Nephron (organoid): ENCODE results near the gene TTLL11.
"Not testable (repeated sequence)": the region's sequence is repeated elsewhere in the genome, so short reads cannot be mapped to it uniquely, and the experiment has no call there.

ENCODE experiments used
- H3K27ac Mint-ChIP-seq, 3 experiments: 2 replicates each; pipeline ENCODE4 v1.8.0; 2020; ENCODE audit warnings: mixed read lengths in 3 of 3, mild to moderate bottlenecking in 2 of 3, moderate library complexity in 1 of 3
- H3K27me3 Mint-ChIP-seq: 2 replicates; pipeline ENCODE4 v1.8.0; 2021; ENCODE audit warnings: low read depth, mild to moderate bottlenecking, moderate library complexity, mixed read lengths
- H3K36me3 Mint-ChIP-seq: 2 replicates; pipeline ENCODE4 v1.8.0; 2020; ENCODE audit warnings: low read depth, mixed read lengths
- H3K4me1 Mint-ChIP-seq: 2 replicates; pipeline ENCODE4 v1.8.0; 2020; ENCODE audit warnings: mixed read lengths
- H3K4me3 Mint-ChIP-seq, 3 experiments: 2 replicates each; pipeline ENCODE4 v1.8.0; 2020; ENCODE audit warnings: mild to moderate bottlenecking in 3 of 3, mixed read lengths in 3 of 3, moderate library complexity in 2 of 3
- H3K9me3 Mint-ChIP-seq: 2 replicates; pipeline ENCODE4 v1.8.0; 2020; ENCODE audit warnings: mixed read lengths
- TF ChIP-seq, protein P1 (sequence below), 3 experiments: fragments of 200-600 bp; sonication (generic); IDR thresholded peaks; one replicate each; pipeline ENCODE4 v1.5.0; 2021; ENCODE audit warnings: antibody characterized with exemption in 3 of 3; ENCODE audit not compliant: unreplicated experiment in 3 of 3

The TTLL11 gene

DNA sequence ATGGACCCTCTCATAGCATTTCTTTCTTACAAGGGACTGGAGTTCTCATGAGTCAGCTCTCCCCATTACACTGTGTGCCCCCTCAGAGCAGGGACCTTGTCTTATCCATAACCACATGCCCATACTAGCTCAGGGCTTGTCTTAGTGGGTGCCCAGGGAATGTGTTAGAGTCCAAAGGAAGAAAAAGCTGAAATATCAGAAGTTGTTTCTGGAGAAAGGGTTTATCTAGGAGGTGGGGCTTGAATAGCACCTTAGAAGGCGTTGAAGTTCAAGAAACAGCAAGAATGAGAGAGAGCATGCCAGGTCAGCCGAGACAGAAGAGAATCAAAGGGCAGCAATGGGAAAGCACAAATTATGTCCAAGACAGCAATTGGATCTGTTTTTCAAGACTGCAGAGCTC is 109.4 kb downstream of the TTLL11 start:
- Mint-ChIP-seq H3K4me3 (no peak overlapping the region), H3K9me3 (peaks cover 6% of the 10 kb centered on the region), H3K4me1 (peaks cover 29% of the 10 kb centered on the region), H3K27me3 (no peaks in the 10 kb centered on the region), H3K36me3 (peaks cover 9% of the 10 kb centered on the region), H3K27ac (peak overlapping the region in 2 of 3 experiments; percentile 2 to 79)
- TF ChIP-seq, protein P1, sequence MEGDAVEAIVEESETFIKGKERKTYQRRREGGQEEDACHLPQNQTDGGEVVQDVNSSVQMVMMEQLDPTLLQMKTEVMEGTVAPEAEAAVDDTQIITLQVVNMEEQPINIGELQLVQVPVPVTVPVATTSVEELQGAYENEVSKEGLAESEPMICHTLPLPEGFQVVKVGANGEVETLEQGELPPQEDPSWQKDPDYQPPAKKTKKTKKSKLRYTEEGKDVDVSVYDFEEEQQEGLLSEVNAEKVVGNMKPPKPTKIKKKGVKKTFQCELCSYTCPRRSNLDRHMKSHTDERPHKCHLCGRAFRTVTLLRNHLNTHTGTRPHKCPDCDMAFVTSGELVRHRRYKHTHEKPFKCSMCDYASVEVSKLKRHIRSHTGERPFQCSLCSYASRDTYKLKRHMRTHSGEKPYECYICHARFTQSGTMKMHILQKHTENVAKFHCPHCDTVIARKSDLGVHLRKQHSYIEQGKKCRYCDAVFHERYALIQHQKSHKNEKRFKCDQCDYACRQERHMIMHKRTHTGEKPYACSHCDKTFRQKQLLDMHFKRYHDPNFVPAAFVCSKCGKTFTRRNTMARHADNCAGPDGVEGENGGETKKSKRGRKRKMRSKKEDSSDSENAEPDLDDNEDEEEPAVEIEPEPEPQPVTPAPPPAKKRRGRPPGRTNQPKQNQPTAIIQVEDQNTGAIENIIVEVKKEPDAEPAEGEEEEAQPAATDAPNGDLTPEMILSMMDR (IDR thresholded peaks at IDR 0.05; ENCODE audit: unreplicated experiment in 3 of 3) = no peak

DNA sequence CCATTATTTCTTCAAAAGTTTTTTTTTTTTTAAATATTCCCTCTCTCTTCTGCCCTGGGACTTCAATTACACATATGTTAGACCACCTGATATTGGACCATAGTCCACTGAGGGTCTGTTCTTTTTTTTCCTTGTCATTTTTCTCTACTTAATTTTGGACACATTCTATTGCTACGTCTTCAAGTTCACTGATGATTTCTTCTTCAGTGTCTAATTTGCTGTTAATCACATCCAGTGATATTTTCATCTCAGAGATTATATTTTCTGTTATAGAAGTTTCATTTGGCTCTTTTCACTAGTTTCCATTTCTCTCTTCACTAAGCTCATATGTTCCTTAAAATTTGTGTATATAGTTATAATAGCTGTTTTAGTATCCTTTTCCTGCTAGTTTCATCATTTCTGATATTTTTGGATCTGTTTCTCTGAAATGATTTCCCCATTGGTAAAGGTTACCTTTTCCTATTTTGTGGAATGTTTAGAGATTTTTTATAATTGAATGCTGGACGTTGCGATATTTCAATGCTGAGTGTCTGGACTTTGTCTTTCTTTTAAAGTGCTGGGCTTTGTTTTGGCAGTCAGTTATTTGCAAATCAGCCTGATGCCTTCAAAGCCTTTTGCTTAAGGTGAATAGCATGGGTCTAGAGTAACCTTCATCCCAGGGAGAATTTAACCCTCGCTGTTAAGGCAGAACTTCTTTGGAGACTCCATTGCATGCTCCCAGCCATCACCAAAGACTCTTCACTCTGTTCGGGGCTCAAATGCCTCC is 111.8 kb downstream of the TTLL11 start:
- peaks cover 6% of the 10 kb centered on the region for H3K9me3 Mint-ChIP-seq
- no peaks in the 10 kb centered on the region for H3K27me3 Mint-ChIP-seq
- no peak overlapping the region for H3K4me3 Mint-ChIP-seq
- H3K27ac Mint-ChIP-seq = no peak overlapping the region
- H3K36me3 Mint-ChIP-seq = peaks cover 9% of the 10 kb centered on the region
- H3K4me1 Mint-ChIP-seq = peaks cover 10% of the 10 kb centered on the region
- TF ChIP-seq, protein P1 (IDR thresholded peaks at IDR 0.05; ENCODE audit: unreplicated experiment in 3 of 3) = no peak

DNA sequence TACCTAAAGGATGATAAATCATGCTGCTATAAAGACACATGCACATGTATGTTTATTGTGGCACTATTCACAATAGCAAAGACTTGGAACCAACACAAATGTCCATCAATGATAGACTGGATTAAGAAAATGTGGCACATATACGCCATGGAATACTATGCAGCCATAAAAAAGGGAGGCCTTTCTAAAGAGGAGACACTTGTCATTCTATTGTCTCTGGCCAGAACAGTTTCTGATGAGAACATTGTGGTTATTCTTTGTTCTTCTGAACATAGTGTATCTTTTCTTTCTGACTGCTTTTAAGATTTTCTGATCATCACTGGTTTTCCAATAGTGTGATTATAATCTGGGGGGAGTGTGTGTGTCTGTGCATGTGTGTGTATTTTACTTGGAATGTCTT is 112.4 kb downstream of the TTLL11 start:
- H3K36me3 Mint-ChIP-seq, H3K4me3 Mint-ChIP-seq, H3K27ac Mint-ChIP-seq: not testable (repeated sequence)

DNA sequence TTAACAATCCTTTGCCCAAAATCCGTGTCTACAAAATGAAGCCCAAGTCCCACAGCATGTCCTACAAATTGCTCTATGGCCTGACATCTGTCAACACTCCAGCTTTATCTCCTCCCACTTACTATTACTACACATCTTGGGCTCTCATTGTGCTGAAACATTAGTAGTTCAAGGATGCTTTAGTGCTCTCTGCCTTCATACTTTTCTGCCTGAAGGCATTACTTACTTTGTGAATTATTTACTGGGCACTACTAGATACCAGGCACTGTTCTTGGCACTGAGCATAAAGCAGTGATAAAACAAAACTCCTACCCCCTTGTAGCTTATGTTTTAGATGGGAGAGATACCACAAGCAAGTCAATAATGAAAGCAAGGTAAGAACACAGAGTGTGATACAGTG is 113.4 kb downstream of the TTLL11 start:
- no peak overlapping the region for H3K27ac Mint-ChIP-seq
- H3K36me3 Mint-ChIP-seq = peaks cover 9% of the 10 kb centered on the region
- H3K27me3 Mint-ChIP-seq = no peaks in the 10 kb centered on the region
- TF ChIP-seq, protein P1 (IDR thresholded peaks at IDR 0.05; ENCODE audit: unreplicated experiment in 3 of 3) = no peak
- H3K4me1 Mint-ChIP-seq = peaks cover 6% of the 10 kb centered on the region
- peaks cover 6% of the 10 kb centered on the region for H3K9me3 Mint-ChIP-seq
- H3K4me3 Mint-ChIP-seq = no peak overlapping the region

More for the DNA sequence above, 112.4 kb downstream of the TTLL11 start:
- H3K9me3 Mint-ChIP-seq, H3K4me1 Mint-ChIP-seq, H3K27me3 Mint-ChIP-seq: not testable (repeated sequence)

DNA sequence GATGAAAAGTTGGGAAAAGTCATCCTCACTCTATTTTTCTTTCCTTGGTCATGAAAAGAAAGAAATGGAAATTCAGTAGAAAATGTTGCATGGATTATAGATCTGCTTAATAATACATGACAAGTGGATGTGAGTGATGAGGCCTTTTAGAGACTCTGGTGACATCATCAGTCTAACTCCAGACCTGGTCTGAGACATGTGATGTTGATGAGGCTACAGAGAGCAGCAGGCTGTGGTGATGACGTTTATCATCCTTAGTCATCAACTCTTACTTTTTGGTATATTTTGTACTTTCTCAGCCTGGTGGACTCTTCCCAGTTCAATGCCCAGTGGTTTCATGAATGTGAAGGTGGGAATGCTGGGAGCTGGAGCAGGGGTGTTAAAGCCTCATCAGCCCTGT is 116.4 kb downstream of the TTLL11 start:
- no peak overlapping the region for H3K4me3 Mint-ChIP-seq
- no peaks in the 10 kb centered on the region for H3K4me1 Mint-ChIP-seq
- TF ChIP-seq, protein P1 (IDR thresholded peaks at IDR 0.05; ENCODE audit: unreplicated experiment in 3 of 3) = no peak
- peaks cover 7% of the 10 kb centered on the region for H3K36me3 Mint-ChIP-seq
- peaks cover 6% of the 10 kb centered on the region for H3K9me3 Mint-ChIP-seq
- H3K27ac Mint-ChIP-seq = peak overlapping the region in 1 of 3 experiments; percentile 90
- H3K27me3 Mint-ChIP-seq = no peaks in the 10 kb centered on the region

DNA sequence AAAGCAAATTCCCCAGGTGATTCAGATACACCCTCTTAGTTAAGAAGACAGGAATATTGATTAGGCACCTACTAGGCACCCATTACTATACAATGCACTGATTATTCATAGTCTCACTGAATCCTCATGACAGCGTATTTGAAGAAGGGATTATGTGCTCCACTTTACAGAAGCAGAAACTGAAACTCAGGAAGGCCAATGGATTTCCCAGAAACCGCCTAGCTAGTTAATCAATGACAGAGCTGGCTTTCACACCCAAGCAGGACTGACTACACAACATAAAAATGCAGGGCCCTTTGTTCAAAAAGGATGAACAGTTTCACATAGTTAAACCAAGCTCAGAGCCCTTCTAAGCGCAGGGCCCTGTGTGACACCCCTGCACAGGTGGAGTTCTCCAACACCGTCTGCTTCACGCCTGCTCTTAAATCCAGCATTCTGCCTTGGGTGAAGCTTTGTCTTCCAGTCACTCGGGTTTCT is 117.3 kb downstream of the TTLL11 start:
- Mint-ChIP-seq H3K9me3 (peaks cover 2% of the 10 kb centered on the region), H3K27ac (peak overlapping the region; percentile 28 to 90 (median 50))

More for the DNA sequence above, 117.3 kb downstream of the TTLL11 start:
- H3K4me1 Mint-ChIP-seq = no peaks in the 10 kb centered on the region
- no peak overlapping the region for H3K4me3 Mint-ChIP-seq
- no peaks in the 10 kb centered on the region for H3K27me3 Mint-ChIP-seq
- TF ChIP-seq, protein P1 (IDR thresholded peaks at IDR 0.05; ENCODE audit: unreplicated experiment in 3 of 3) = no peak
- peaks cover 6% of the 10 kb centered on the region for H3K36me3 Mint-ChIP-seq
